Liver (tissue), 9 donors: ENCODE results near the gene SP2. TPM values are rescaled to one million over a fixed set of nuclear protein-coding genes. Genes with fewer than 3 reads are reported as not detected.
A peak's percentile ranks its signal among the peaks of the same experiment; 100 is the strongest.

Source experiments
- DNase-seq: peaks from one replicate; pipeline ENCODE4 v3.0.0-alpha.2; 2017; ENCODE audit warnings: low spot score
- H3K27ac ChIP-seq, 2 donors: one replicate each; pipeline ENCODE4 v1.7.0; 2013; ENCODE audit warnings: inconsistent platforms in 2 of 2, low read length in 2 of 2, control low read depth in 1 of 2, low read depth in 1 of 2, mild to moderate bottlenecking in 1 of 2
- H3K27me3 ChIP-seq, 4 donors: one replicate each; pipeline versions ENCODE4 v1.6.1 to v1.7.0; 2013; ENCODE audit warnings: low read length in 3 of 4, inconsistent platforms in 1 of 4, mild to moderate bottlenecking in 1 of 4, moderate library complexity in 1 of 4; ENCODE audit not compliant: control insufficient read depth in 4 of 4, insufficient read depth in 4 of 4
- H3K36me3 ChIP-seq, 4 donors: one replicate each; pipeline versions ENCODE4 v1.6.1 to v1.7.0; 2013; ENCODE audit warnings: low read length in 3 of 4, mild to moderate bottlenecking in 3 of 4, low read depth in 1 of 4, moderate library complexity in 1 of 4; ENCODE audit not compliant: control insufficient read depth in 4 of 4, insufficient read depth in 3 of 4
- H3K4me1 ChIP-seq, 4 donors: one replicate each; pipeline versions ENCODE4 v1.6.1 to v1.7.0; 2013; ENCODE audit warnings: low read length in 3 of 4, mild to moderate bottlenecking in 3 of 4, moderate library complexity in 1 of 4; ENCODE audit not compliant: control insufficient read depth in 4 of 4, insufficient read depth in 4 of 4
- H3K4me3 ChIP-seq, 3 donors: one replicate each; pipeline versions ENCODE4 v1.6.1 to v1.7.0; 2013; ENCODE audit warnings: low read length in 3 of 3, control low read depth in 1 of 3, low read depth in 1 of 3, mild to moderate bottlenecking in 1 of 3
- H3K9ac ChIP-seq, 2 donors: one replicate each; pipeline ENCODE4 v1.7.0; 2013; ENCODE audit warnings: low read length in 2 of 2, mild to moderate bottlenecking in 2 of 2, moderate library complexity in 2 of 2, control low read depth in 1 of 2, low read depth in 1 of 2
- H3K9me3 ChIP-seq, 4 donors: one replicate each; pipeline versions ENCODE4 v1.6.1 to v1.7.0; 2013; ENCODE audit warnings: low read length in 3 of 4; ENCODE audit not compliant: control insufficient read depth in 4 of 4
- FOXA2 ChIP-seq: IDR thresholded peaks from 2 replicates; pipeline ENCODE4 v1.6.1; 2016; ENCODE audit warnings: antibody characterized with exemption
- HNF4A ChIP-seq, 2 donors: conservative IDR thresholded peaks; 2 replicates each; pipeline ENCODE4 v1.6.1; 2016; ENCODE audit warnings: antibody characterized with exemption in 2 of 2, mild to moderate bottlenecking in 2 of 2
- HNF4G ChIP-seq: IDR thresholded peaks from 2 replicates; pipeline ENCODE4 v1.6.1; 2016; ENCODE audit warnings: antibody characterized with exemption
- NR2F2 ChIP-seq: IDR thresholded peaks from 2 replicates; pipeline ENCODE4 v1.6.1; 2016; ENCODE audit warnings: antibody characterized with exemption
- RAD21 ChIP-seq, 2 donors: IDR thresholded peaks; 2 replicates each; pipeline ENCODE4 v1.6.1; 2016; ENCODE audit warnings: antibody characterized with exemption in 2 of 2, mild to moderate bottlenecking in 2 of 2
- RXRA ChIP-seq, 2 donors: IDR thresholded peaks; 2 replicates each; pipeline ENCODE4 v1.6.1; 2017 to 2018; ENCODE audit warnings: antibody characterized with exemption in 2 of 2, mild to moderate bottlenecking in 1 of 2
- TAF1 ChIP-seq: conservative IDR thresholded peaks from 2 replicates; pipeline ENCODE4 v1.6.1; 2016; ENCODE audit warnings: antibody characterized with exemption, mild to moderate bottlenecking
- YY1 ChIP-seq: IDR thresholded peaks from 2 replicates; pipeline ENCODE4 v1.6.1; 2016; ENCODE audit warnings: antibody characterized with exemption, mild to moderate bottlenecking
- WGBS: extraction: QIAGEN DNeasy Blood & Tissue Kit; methylation state at CpG from one replicate; pipeline ENCODE4 v1.1.7; 2013; 5-methylcytosine and 5-hydroxymethylcytosine counted together
- polyA plus RNA-seq, 2 donors: library from polyadenylated mRNA; stranded (reverse) in 1 of 2; unstranded in 1 of 2; fragments of 200-250 nt in 1 of 2; fragments of >200 nt in 1 of 2; fragmentation: Nextera tagmentation in 1 of 2; extraction: Ambion mirVana in 1 of 2; gene quantifications; one replicate each; pipeline versions ENCODE4 v1.2.1 to v1.2.3, GENCODE V29; 2013 to 2015
- total RNA-seq, 2 donors: library from RNA; depleted of rRNA; stranded (reverse); fragments of >200 nt; gene quantifications; one replicate each; pipeline ENCODE4 v1.2.3, GENCODE V29; 2014
- TF ChIP-seq, protein P1 (sequence below): IDR thresholded peaks from 2 replicates; pipeline ENCODE4 v1.6.1; 2016; ENCODE audit warnings: antibody characterized with exemption
- TF ChIP-seq, protein P2 (sequence below): fragments of 150-350 bp; IDR thresholded peaks from 2 replicates; pipeline ENCODE4 v1.5.1; 2017; ENCODE audit warnings: improper control_type of control experiment, low read depth, low read length; ENCODE audit not compliant: missing input control
- TF ChIP-seq, protein P3 (sequence below): IDR thresholded peaks from 2 replicates; pipeline ENCODE4 v1.6.1; 2016; ENCODE audit warnings: antibody characterized with exemption
- TF ChIP-seq, protein P4 (sequence below): IDR thresholded peaks from 2 replicates; pipeline ENCODE4 v1.6.1; 2016; ENCODE audit warnings: antibody characterized with exemption
- donor health status: healthy.
- donor health status: healthy.
- donor health status: healthy.
- donor health status: healthy.
- donor health status: healthy.

The SP2 gene
- total and polyA plus RNA-seq, 4 donors = 2.2 to 5.7 (median 3.8) TPM

DNA sequence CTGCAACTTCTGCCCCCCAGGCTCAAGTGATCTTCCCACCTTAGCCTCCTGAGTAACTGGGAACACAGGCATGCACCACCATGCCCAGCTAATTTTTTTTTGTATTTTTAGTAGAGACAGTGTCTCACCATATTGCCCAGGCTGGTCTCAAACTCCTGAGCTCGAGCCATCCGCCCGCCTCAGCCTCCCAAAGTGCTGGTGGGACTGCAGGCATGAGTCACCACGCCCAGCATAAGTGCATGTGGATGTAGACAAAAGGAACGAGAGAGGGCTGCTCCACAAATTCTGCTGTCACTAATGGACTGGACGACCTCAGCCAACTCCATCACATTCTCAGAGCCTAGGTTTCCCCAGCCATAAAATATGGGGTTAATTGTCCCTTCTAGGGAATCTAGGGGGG lies 7.7 kb upstream of the SP2 start (continued):
- TF ChIP-seq NR2F2 = no peak
- no peak for TF ChIP-seq RXRA (IDR thresholded peaks at IDR 0.05)
- TF ChIP-seq, protein P1, sequence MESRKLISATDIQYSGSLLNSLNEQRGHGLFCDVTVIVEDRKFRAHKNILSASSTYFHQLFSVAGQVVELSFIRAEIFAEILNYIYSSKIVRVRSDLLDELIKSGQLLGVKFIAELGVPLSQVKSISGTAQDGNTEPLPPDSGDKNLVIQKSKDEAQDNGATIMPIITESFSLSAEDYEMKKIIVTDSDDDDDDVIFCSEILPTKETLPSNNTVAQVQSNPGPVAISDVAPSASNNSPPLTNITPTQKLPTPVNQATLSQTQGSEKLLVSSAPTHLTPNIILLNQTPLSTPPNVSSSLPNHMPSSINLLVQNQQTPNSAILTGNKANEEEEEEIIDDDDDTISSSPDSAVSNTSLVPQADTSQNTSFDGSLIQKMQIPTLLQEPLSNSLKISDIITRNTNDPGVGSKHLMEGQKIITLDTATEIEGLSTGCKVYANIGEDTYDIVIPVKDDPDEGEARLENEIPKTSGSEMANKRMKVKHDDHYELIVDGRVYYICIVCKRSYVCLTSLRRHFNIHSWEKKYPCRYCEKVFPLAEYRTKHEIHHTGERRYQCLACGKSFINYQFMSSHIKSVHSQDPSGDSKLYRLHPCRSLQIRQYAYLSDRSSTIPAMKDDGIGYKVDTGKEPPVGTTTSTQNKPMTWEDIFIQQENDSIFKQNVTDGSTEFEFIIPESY = no peak
- TF ChIP-seq YY1 = no peak

DNA sequence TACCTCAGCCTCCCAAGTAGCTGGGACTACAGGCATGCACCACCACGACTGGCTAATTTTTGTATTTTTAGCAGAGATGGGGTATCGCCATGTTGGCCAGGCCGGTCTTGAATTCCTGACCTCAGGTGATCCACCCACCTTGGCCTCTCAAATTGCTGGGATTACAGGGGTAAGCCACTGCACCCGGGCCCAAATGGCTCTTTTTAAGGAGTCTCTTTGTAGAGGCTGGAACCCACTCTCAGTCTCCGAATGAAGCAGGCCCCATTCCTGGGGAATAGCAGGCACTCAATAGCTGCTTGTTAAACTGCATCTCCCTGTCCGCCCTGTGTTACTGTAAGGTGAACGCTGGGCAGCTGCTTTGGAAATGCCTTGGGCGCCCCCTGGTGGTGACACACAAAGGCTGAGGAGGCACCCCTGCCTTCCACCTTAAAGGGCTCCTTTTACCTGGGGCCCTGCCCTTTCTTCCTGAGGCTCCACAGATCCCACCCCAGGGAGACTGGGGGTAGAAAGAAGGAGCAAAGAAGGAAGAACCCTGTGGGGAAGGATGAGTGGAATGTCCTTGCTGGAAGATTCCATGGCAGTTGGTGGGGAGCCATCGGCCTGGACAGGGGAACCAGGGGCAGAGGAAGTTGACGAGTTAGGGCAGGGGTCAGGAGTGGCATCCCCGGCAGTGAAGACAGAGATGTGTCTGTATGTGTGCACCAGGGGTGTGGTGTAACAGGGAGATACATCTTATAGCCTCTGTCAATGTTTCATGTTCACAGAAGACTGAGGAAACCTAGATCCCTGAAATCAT lies 6.1 kb upstream of the SP2 start:
- Histone ChIP-seq H3K4me3 (no peak overlapping the region), H3K9me3 (no peaks in the 10 kb centered on the region), H3K9ac (no peak overlapping the region), H3K4me1 (peaks cover 0 to 8% (median 4%) of the 10 kb centered on the region in 4 donors), H3K27me3 (no peaks in the 10 kb centered on the region), H3K36me3 (no peaks in the 10 kb centered on the region), H3K27ac (no peak overlapping the region)
- DNase-seq = peak; percentile 93
- 40% methylated on average over 11 of the region's 11 CpGs for WGBS
- no peak for TF ChIP-seq TAF1
- TF ChIP-seq, protein P2, sequence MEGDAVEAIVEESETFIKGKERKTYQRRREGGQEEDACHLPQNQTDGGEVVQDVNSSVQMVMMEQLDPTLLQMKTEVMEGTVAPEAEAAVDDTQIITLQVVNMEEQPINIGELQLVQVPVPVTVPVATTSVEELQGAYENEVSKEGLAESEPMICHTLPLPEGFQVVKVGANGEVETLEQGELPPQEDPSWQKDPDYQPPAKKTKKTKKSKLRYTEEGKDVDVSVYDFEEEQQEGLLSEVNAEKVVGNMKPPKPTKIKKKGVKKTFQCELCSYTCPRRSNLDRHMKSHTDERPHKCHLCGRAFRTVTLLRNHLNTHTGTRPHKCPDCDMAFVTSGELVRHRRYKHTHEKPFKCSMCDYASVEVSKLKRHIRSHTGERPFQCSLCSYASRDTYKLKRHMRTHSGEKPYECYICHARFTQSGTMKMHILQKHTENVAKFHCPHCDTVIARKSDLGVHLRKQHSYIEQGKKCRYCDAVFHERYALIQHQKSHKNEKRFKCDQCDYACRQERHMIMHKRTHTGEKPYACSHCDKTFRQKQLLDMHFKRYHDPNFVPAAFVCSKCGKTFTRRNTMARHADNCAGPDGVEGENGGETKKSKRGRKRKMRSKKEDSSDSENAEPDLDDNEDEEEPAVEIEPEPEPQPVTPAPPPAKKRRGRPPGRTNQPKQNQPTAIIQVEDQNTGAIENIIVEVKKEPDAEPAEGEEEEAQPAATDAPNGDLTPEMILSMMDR = peak; percentile 94
- TF ChIP-seq HNF4G = no peak
- peak; percentile 97 to 99 for TF ChIP-seq RAD21 (IDR thresholded peaks at IDR 0.05)
- TF ChIP-seq, protein P3, sequence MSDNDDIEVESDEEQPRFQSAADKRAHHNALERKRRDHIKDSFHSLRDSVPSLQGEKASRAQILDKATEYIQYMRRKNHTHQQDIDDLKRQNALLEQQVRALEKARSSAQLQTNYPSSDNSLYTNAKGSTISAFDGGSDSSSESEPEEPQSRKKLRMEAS = no peak
- TF ChIP-seq RXRA (IDR thresholded peaks at IDR 0.05) = peak in 1 of 2 donors; percentile 45
- TF ChIP-seq, protein P4, sequence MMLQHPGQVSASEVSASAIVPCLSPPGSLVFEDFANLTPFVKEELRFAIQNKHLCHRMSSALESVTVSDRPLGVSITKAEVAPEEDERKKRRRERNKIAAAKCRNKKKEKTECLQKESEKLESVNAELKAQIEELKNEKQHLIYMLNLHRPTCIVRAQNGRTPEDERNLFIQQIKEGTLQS = no peak
- no peak for TF ChIP-seq HNF4A (conservative IDR thresholded peaks at IDR 0.05)

DNA sequence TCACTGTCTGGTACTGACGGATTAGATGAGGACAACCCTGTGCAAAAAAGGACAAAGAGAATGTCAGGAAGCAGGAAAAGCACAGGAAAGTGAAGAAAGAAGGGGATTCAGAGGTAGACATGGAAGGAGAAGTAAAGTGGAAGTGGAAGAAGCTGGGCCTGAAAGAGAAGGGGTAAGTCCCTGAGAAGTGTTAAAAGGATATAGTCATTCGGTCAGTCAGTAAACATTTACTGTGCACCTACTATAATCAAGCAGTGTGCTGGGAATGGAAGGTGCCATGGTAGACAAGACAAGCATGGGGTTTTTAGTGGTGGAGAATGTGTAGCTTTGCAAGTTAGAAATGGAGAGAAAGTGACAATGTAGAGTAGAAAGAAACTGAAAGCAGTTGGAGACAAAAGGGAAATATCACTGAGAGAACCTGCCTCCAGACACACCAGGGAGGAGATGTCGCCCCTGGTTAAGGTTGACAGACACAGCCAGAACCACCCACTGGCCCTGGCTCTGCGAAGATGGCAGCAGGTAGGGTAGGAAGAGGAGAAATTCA lies 4.4 kb upstream of the SP2 start:
- Histone ChIP-seq H3K36me3 (no peaks in the 10 kb centered on the region), H3K9me3 (no peaks in the 10 kb centered on the region), H3K4me3 (no peak overlapping the region), H3K27ac (no peak overlapping the region), H3K9ac (no peak overlapping the region), H3K4me1 (peaks cover 0 to 10% (median 5%) of the 10 kb centered on the region in 4 donors), H3K27me3 (no peaks in the 10 kb centered on the region)
- TF ChIP-seq HNF4G (no peak), FOXA2 (no peak), HNF4A (conservative IDR thresholded peaks at IDR 0.05) (no peak), NR2F2 (no peak), YY1 (no peak)
- TF ChIP-seq, protein P1 = no peak
- TF ChIP-seq, protein P4 = no peak
- WGBS = 92% methylated on average over 4 of the region's 4 CpGs
- DNase-seq = no peak
